ENCODE measurements around the gene CIAO2A.
A peak's percentile ranks its signal among the peaks of the same experiment; 100 is the strongest.

Gene CIAO2A

GRCh38 chr15:64045774-64046420 lies 47.7 kb downstream of the CIAO2A start:
- Mint-ChIP-seq H3K27ac (peak overlapping the region; percentile 86), H3K4me3 (peak overlapping the region; percentile 69), H3K27me3 (no peaks in the 10 kb centered on the region), H3K4me1 (peaks cover 58% of the 10 kb centered on the region), H3K9me3 (no peaks in the 10 kb centered on the region), H3K36me3 (no peaks in the 10 kb centered on the region)
- ATAC-seq = peak; percentile 58

GRCh38 chr15:64045101-64045435 lies 48.6 kb downstream of the CIAO2A start:
- Mint-ChIP-seq H3K36me3 (peaks cover 2% of the 10 kb centered on the region), H3K27me3 (no peaks in the 10 kb centered on the region), H3K4me1 (peaks cover 52% of the 10 kb centered on the region), H3K27ac (peak overlapping the region; percentile 86), H3K4me3 (peak overlapping the region; percentile 69), H3K9me3 (no peaks in the 10 kb centered on the region)
- ATAC-seq = peak; percentile 58

GRCh38 chr15:64044300-64045100 lies 49.1 kb downstream of the CIAO2A start:
- Mint-ChIP-seq H3K4me3 (peak overlapping the region; percentile 69), H3K27ac (peak overlapping the region; percentile 86), H3K27me3 (no peaks in the 10 kb centered on the region), H3K36me3 (peaks cover 6% of the 10 kb centered on the region), H3K4me1 (peaks cover 49% of the 10 kb centered on the region), H3K9me3 (no peaks in the 10 kb centered on the region)
- peak; percentile 90 for ATAC-seq

- Mint-ChIP-seq H3K4me3 (no peak overlapping the region), H3K9me3 (no peaks in the 10 kb centered on the region), H3K27me3 (no peaks in the 10 kb centered on the region), H3K36me3 (peaks cover 35% of the 10 kb centered on the region), H3K4me1 (peaks cover 27% of the 10 kb centered on the region), H3K27ac (no peak overlapping the region)
- ATAC-seq = no peak
Measured at GRCh38 chr15:64038878-64039610, 54.6 kb downstream of the CIAO2A start.

GRCh38 chr15:64037966-64038365 lies 55.7 kb downstream of the CIAO2A start:
- H3K36me3 Mint-ChIP-seq = peaks cover 35% of the 10 kb centered on the region
- H3K4me1 Mint-ChIP-seq = peaks cover 18% of the 10 kb centered on the region
- no peaks in the 10 kb centered on the region for H3K27me3 Mint-ChIP-seq
- no peak overlapping the region for H3K4me3 Mint-ChIP-seq
- H3K9me3 Mint-ChIP-seq = no peaks in the 10 kb centered on the region
- ATAC-seq = no peak
- H3K27ac Mint-ChIP-seq = peak overlapping the region; percentile 11

GRCh38 chr15:64037116-64037515 lies 56.5 kb downstream of the CIAO2A start:
- Mint-ChIP-seq H3K27ac (peak overlapping the region; percentile 11), H3K27me3 (no peaks in the 10 kb centered on the region), H3K4me1 (peaks cover 21% of the 10 kb centered on the region), H3K4me3 (no peak overlapping the region), H3K9me3 (no peaks in the 10 kb centered on the region), H3K36me3 (peaks cover 36% of the 10 kb centered on the region)
- ATAC-seq = no peak

- Mint-ChIP-seq H3K9me3 (no peaks in the 10 kb centered on the region), H3K27ac (peak overlapping the region; percentile 18), H3K36me3 (peaks cover 41% of the 10 kb centered on the region), H3K4me3 (no peak overlapping the region), H3K4me1 (peaks cover 26% of the 10 kb centered on the region), H3K27me3 (no peaks in the 10 kb centered on the region)
- ATAC-seq = no peak
Measured at GRCh38 chr15:64035525-64035924, 58.1 kb downstream of the CIAO2A start.

- ATAC-seq = no peak
- Mint-ChIP-seq H3K4me3 (peak overlapping the region; percentile 10), H3K27ac (peak overlapping the region; percentile 53), H3K27me3 (no peaks in the 10 kb centered on the region), H3K36me3 (peaks cover 34% of the 10 kb centered on the region), H3K9me3 (no peaks in the 10 kb centered on the region), H3K4me1 (peaks cover 28% of the 10 kb centered on the region)
Measured at GRCh38 chr15:64034519-64034918, 59.1 kb downstream of the CIAO2A start.

GRCh38 chr15:64032329-64032728 lies 61.3 kb downstream of the CIAO2A start:
- peaks cover 14% of the 10 kb centered on the region for H3K36me3 Mint-ChIP-seq
- no peak overlapping the region for H3K4me3 Mint-ChIP-seq

GRCh38 chr15:64030123-64030522 lies 63.5 kb downstream of the CIAO2A start:
- Mint-ChIP-seq H3K9me3 (no peaks in the 10 kb centered on the region), H3K4me1 (peaks cover 34% of the 10 kb centered on the region), H3K4me3 (no peak overlapping the region), H3K36me3 (peaks cover 6% of the 10 kb centered on the region), H3K27me3 (no peaks in the 10 kb centered on the region), H3K27ac (no peak overlapping the region)
- ATAC-seq = no peak

More at GRCh38 chr15:64032329-64032728, 61.3 kb downstream of the CIAO2A start:
- H3K27me3 Mint-ChIP-seq = no peaks in the 10 kb centered on the region
- peaks cover 38% of the 10 kb centered on the region for H3K4me1 Mint-ChIP-seq
- peak overlapping the region; percentile 43 for H3K27ac Mint-ChIP-seq
- H3K9me3 Mint-ChIP-seq = no peaks in the 10 kb centered on the region
- no peak for ATAC-seq

- H3K4me3 Mint-ChIP-seq = no peak overlapping the region
- peak overlapping the region; percentile 10 for H3K27ac Mint-ChIP-seq
- H3K9me3 Mint-ChIP-seq = no peaks in the 10 kb centered on the region
- peaks cover 6% of the 10 kb centered on the region for H3K36me3 Mint-ChIP-seq
- H3K27me3 Mint-ChIP-seq = no peaks in the 10 kb centered on the region
- ATAC-seq = no peak
- H3K4me1 Mint-ChIP-seq = peaks cover 30% of the 10 kb centered on the region
Measured at GRCh38 chr15:64029633-64030032, 64.0 kb downstream of the CIAO2A start.

- Mint-ChIP-seq H3K36me3 (peaks cover 6% of the 10 kb centered on the region), H3K27ac (peak overlapping the region; percentile 10), H3K4me3 (no peak overlapping the region), H3K9me3 (no peaks in the 10 kb centered on the region), H3K4me1 (peaks cover 25% of the 10 kb centered on the region), H3K27me3 (no peaks in the 10 kb centered on the region)
- ATAC-seq = no peak
Measured at GRCh38 chr15:64029110-64029509, 64.5 kb downstream of the CIAO2A start.

GRCh38 chr15:64026591-64026990 lies 67.0 kb downstream of the CIAO2A start:
- H3K4me3 Mint-ChIP-seq = no peak overlapping the region
- peaks cover 7% of the 10 kb centered on the region for H3K36me3 Mint-ChIP-seq
- H3K27me3 Mint-ChIP-seq = no peaks in the 10 kb centered on the region
- H3K4me1 Mint-ChIP-seq = peaks cover 16% of the 10 kb centered on the region
- ATAC-seq = no peak
- no peaks in the 10 kb centered on the region for H3K9me3 Mint-ChIP-seq
- peak overlapping the region; percentile 63 for H3K27ac Mint-ChIP-seq

- Mint-ChIP-seq H3K27ac (no peak overlapping the region), H3K4me3 (no peak overlapping the region)
Measured at GRCh38 chr15:64024172-64025050, 69.2 kb downstream of the CIAO2A start.

GRCh38 chr15:64023220-64023619 lies 70.4 kb downstream of the CIAO2A start:
- Mint-ChIP-seq H3K4me3 (no peak overlapping the region), H3K27ac (no peak overlapping the region), H3K27me3 (no peaks in the 10 kb centered on the region), H3K4me1 (peaks cover 10% of the 10 kb centered on the region), H3K9me3 (no peaks in the 10 kb centered on the region), H3K36me3 (peaks cover 20% of the 10 kb centered on the region)
- no peak for ATAC-seq

More at GRCh38 chr15:64024172-64025050, 69.2 kb downstream of the CIAO2A start:
- peaks cover 13% of the 10 kb centered on the region for H3K4me1 Mint-ChIP-seq
- H3K27me3 Mint-ChIP-seq = no peaks in the 10 kb centered on the region
- ATAC-seq = no peak
- peaks cover 20% of the 10 kb centered on the region for H3K36me3 Mint-ChIP-seq
- H3K9me3 Mint-ChIP-seq = no peaks in the 10 kb centered on the region

All from stimulated activated memory B cell treated with anti-CD40 and anti-IgM and Interleukin-4, amounts not matched to agents 10 μg/mL and 1 μg/mL and 100 μg/mL, for 72 hours (primary cell).